Omental fat pad (tissue), 4 donors: ENCODE measurements around the gene IFI44L. TPM values are rescaled to one million over a fixed set of nuclear protein-coding genes. Genes with fewer than 3 reads are reported as not detected.

Experiments used
- ATAC-seq: fragments of 150-250 bp; one replicate; pipeline ENCODE4 v1.9.1; 2016; ENCODE audit warnings: mild to moderate bottlenecking, moderate library complexity; ENCODE audit not compliant: low FRiP score
- DNase-seq: peaks from one replicate; pipeline ENCODE4 v3.0.0-alpha.2; 2019; ENCODE audit warnings: low spot score
- total RNA-seq, 4 donors: library from RNA; depleted of rRNA; stranded (reverse); fragments of >200 nt; gene quantifications; one replicate each; pipeline ENCODE4 v1.1.0, GENCODE V29; 2016
- TF ChIP-seq, protein P1 (sequence below), 3 donors: fragments of 450-650 bp; IDR thresholded peaks; one replicate each; pipeline ENCODE4 v1.5.1; 2016 to 2017; ENCODE audit warnings: antibody characterized with exemption in 3 of 3, mild to moderate bottlenecking in 3 of 3, moderate library complexity in 2 of 3

IFI44L gene
- total RNA-seq, 4 donors from 2014 or later = 5.5 to 80.7 (median 11.2) TPM

GRCh38 chr1:78599294-78599693, 21.0 kb upstream of the IFI44L start:
- no peak for DNase-seq
- TF ChIP-seq, protein P1, sequence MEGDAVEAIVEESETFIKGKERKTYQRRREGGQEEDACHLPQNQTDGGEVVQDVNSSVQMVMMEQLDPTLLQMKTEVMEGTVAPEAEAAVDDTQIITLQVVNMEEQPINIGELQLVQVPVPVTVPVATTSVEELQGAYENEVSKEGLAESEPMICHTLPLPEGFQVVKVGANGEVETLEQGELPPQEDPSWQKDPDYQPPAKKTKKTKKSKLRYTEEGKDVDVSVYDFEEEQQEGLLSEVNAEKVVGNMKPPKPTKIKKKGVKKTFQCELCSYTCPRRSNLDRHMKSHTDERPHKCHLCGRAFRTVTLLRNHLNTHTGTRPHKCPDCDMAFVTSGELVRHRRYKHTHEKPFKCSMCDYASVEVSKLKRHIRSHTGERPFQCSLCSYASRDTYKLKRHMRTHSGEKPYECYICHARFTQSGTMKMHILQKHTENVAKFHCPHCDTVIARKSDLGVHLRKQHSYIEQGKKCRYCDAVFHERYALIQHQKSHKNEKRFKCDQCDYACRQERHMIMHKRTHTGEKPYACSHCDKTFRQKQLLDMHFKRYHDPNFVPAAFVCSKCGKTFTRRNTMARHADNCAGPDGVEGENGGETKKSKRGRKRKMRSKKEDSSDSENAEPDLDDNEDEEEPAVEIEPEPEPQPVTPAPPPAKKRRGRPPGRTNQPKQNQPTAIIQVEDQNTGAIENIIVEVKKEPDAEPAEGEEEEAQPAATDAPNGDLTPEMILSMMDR (IDR thresholded peaks at IDR 0.05) = no peak
- ATAC-seq = no peak

DNA sequence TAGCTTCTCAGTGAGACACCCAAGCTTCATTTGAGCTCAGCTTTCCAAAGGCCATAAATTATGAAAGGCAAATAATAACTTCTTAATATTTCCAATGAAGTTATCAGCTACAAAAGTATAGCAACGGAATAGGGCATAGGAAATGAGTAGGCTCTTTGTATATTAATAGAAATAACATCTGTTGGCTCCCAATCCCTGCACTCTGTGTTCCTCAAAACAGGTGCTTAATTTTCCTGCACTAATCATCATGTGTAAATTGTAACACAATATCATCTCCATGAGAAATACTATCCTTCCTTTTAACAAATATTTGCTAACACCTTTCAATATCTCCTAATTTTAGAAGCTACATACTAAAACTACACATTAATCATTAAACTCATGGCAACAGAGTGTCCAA, 19.2 kb upstream of the IFI44L start:
- no peak for ATAC-seq
- TF ChIP-seq, protein P1 (IDR thresholded peaks at IDR 0.05) = no peak
- DNase-seq = no peak

GRCh38 chr1:78603206-78603605, 17.0 kb upstream of the IFI44L start:
- DNase-seq (no peak), ATAC-seq (no peak)
- TF ChIP-seq, protein P1 (IDR thresholded peaks at IDR 0.05) = no peak

DNA sequence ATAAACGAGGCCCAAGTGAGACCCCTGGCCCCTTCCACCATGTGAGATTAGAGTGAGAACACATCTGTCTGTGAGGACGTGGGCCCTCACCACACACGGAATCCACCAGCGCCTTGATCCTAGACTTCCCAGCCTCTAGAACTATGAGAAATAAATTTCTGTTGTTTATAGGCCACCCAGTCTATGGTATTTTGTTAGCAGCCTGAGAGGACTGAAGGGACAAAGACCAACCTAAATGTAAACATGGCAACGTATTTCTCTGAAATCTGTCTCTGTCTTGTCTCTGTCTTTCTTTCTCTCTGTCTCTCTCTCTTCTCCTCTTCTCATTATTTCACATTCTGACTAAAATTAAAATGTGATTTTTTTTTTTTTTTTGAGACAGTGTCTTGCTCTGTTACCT, 15.6 kb upstream of the IFI44L start:
- DNase-seq (no peak), ATAC-seq (no peak)
- TF ChIP-seq, protein P1 (IDR thresholded peaks at IDR 0.05) = no peak

DNA sequence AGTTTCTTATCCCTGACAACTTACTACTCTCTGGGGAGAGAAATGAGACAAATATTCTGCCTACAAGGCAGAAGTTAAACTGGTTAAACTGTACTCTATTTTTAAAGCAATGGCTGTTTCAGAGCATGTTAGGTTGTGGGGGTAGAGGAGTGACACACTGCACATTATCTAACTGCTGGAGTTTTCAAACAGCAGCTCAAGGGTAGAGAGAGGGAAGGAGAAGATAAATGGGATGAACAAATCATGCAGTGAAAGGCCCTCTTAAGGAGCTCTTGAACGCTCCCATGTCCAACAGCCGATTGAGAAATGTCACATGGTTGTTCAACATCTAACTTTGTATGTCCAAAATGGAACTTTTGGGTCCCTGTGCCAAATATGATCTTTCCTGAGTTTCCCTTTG, 14.0 kb upstream of the IFI44L start:
- DNase-seq (no peak), ATAC-seq (no peak)
- TF ChIP-seq, protein P1 (IDR thresholded peaks at IDR 0.05) = no peak

DNA sequence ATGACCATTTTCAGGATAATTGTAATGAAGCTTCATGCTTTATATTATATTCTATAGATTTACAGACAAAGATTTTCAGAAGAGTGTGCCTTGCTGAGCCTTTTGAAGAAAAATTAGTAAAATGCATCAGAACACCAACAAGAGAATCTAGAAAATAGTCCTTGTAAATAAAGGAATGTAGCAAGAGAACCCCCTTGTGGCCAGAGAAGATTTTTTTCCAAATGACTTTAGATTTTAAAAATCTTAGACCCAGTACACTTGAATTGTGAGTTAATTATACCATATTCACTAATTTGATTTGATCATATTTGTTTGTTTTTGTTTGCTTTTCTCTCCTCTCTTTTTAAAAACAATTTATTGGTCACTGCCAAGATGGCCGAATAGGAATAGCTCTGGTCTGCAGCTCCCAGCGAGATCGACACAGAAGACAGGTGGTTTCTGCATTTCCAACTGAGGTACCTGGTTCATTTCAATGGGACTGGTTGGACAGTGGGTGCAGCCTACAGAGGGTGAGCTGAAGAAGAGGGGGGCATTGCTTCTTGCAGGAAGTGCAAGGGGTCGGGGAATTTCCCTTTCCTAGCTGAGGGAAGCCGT, 12.8 kb upstream of the IFI44L start:
- no peak for DNase-seq
- TF ChIP-seq, protein P1 (IDR thresholded peaks at IDR 0.05) = no peak
- no peak for ATAC-seq

DNA sequence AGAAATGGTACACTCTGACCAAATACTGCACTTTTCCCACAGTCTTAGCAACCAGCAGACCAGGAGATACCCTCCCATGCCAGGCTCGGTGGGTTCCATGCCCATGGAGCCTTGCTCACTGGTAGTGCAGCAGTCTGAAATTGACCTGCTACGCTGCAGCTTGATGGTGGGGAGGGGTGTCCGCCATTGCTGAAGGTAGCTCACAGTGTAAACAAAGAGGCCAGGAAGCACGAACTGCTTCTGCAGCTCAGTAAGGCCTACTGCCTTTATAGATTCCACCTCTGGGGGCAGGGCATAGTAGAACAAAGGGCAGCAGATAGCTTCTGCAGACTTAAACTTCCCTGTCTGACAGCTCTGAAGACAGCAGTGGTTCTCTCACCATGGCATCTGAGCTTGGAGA, 12.3 kb upstream of the IFI44L start:
- no peak for ATAC-seq
- TF ChIP-seq, protein P1 (IDR thresholded peaks at IDR 0.05) = no peak
- DNase-seq = no peak
